GM19463 (cell line): ENCODE measurements around the gene TBL1Y.
"Not testable (repeated sequence)": the region's sequence is repeated elsewhere in the genome, so short reads cannot be mapped to it uniquely, and the experiment has no call there.

Experiments
- ATAC-seq: cut with Tn5 transposase; IDR thresholded peaks from one replicate; pipeline ENCODE4 v1.9.1; 2021; ENCODE audit warnings: mild to moderate bottlenecking, moderate library complexity; ENCODE audit not compliant: unreplicated experiment

Gene TBL1Y

DNA sequence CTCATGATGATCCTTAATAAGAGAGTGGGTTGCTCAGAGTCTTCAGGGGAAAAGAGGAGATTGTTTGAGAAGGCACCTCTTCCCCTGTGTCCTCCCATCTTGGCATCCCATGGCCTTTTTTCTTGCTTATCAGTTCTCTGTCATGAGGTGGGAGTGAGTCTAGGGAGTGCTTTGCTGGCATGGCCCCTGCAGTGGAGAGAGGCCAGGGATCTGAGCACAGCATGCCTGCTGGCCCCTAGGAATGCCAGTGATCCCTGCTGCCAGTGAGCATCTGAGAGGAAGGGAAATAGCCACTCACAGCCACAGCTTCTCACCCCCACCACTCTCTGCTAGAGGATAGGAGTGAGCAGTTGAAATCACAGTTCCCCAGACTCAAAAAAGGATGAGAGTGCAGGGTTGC is 168.2 kb downstream of the TBL1Y start:
- ATAC-seq = no peak

DNA sequence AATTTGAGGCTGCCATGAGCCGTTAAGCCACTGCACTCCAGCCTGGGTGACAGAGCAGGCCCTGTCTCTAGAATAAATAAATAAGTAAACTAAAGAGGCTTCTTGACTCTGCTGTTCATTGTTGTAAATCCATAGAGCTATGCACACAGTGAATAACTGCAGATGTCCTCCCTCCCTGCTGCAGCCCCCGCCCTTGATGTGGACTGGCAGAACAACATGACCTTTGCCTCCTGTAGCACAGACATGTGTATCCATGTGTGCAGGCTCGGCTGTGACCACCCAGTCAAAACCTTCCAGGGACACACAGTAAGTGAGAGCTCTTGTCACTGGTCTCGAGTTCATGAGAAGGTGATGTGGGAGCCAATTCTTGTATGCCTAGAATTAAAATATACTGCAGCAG is 170.1 kb downstream of the TBL1Y start:
- not testable (repeated sequence) for ATAC-seq

- ATAC-seq = no peak
Observed at GRCh38 chrY:7085606-7086005, 175.1 kb downstream of the TBL1Y start.

- ATAC-seq = no peak
Observed at GRCh38 chrY:7092836-7093235, 182.3 kb downstream of the TBL1Y start.

- no peak for ATAC-seq
Observed at GRCh38 chrY:7094365-7094764, 183.9 kb downstream of the TBL1Y start.

DNA sequence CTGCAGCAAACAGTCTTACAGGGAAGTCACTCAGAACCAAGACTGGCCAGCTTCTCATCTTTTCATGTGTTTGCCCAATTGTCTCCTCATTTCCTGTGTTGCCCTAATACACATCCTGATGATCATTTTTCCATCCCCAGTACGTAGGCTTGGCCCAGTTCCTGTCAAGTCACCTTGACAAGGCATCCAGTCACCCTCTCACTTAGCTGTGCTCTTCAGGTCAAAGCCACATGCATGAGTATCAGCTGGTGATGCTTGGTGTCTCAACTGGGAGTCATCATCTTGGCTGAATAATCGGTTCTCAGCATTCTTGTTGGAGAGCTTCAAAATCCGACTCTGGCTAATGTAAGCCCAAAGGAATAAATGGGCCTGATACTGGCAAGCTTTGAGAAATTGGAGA is 186.5 kb downstream of the TBL1Y start:
- ATAC-seq = no peak

- no peak for ATAC-seq
Observed at GRCh38 chrY:7099742-7100141, 189.2 kb downstream of the TBL1Y start.

GRCh38 chrY:7102680-7103079 is 192.2 kb downstream of the TBL1Y start:
- ATAC-seq = no peak

DNA sequence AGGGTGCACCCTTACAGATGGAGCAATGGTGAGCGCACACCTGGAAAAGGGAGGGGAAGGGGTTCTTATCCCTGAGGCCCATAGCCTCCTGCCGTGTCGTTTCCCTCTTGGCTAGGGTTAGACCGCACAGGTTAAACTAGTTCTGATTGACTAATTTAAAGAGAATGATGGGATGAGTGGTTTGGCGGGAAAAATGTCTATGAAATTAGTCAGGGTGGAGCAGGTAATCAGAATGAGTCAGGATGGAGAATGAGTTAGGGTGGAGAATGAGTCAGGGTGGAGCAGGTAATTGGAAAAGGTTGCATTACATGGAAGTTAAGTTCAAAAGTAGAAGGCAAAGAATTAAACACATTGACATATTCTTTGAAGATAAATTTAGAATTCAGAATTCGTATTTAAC is 196.7 kb downstream of the TBL1Y start:
- ATAC-seq = no peak

- no peak for ATAC-seq
Observed at GRCh38 chrY:7110086-7110485, 199.6 kb downstream of the TBL1Y start.

DNA sequence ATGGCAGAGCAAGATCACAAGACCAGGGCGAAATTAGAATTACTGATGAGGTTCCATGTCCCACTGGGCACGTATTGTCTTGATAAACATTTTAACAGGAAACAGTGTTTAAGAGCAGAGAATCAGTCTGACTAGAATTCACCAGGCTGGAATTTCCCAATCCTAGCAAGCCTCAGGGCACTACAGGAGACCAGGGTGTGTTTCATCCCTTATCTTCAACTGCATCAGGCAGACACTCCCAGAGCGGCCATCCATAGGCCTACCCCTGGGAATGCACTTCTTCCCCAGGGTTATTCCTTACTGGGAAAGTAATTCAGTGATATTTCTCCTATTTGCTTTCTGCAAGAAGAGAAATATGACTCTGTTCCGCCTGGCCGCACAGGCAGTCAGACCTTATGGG is 205.4 kb downstream of the TBL1Y start:
- no peak for ATAC-seq

DNA sequence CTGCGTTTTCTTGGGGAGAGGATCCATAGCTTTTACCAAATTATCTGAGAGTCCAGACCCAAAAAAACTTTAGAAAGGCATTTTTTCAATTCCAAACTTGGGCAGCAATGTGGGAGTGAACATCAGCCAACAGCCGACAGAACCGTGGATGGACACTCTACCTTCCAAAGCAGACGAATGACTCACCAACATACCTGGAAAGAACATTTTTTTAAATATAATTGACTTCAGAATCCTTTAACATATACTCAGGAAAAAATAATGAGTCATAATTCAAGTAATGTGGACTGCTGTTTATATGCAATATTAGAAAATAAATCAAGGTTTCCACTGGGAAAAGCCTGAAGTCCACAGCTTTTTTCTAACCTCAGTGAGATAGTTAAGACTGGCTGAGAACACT is 211.7 kb downstream of the TBL1Y start:
- ATAC-seq = no peak

DNA sequence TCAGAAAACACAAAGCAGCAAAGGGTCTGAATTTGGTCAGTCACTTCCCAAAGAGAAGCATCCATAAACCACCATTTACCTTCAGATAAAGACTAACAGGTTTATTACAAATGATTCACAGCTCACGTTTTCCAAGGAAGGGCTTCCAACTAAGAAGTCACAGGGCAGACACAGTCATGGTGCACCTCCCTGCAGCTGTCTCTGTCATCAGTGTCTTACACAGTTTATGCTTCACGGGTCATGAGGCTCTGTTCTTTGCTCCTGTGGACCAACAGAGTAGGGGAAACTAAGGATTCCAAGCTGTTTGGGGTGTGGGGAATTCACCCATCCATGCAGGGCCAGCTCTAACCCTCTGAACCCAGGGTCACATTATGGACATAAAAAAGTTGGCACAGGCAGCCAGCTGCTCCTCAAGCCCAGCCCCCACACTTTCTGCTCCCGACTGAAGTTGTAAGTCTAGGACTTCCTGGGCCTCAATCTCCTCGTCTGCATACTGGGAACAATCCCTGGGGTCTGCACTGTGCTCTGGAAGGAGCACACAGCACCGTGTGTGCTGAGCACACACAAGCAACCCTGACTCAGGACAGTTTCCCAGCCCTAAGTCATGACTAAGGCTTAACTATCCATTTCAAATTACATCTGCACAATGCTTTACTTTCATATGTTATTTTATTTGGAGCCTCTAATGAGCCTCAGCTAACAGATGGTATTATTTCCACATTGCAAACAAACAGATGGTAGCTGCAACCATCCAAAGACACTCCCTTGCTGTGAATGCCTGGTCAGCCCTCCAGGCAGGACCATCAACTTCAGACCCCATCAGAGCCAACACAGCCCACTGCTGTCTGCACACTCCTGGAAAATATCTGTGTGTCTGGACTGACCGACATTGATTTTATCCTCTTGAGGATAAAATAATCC is 214.9 kb downstream of the TBL1Y start:
- ATAC-seq = no peak

- ATAC-seq = no peak
Observed at GRCh38 chrY:7128211-7128610, 217.7 kb downstream of the TBL1Y start.
